Activated CD4-positive, alpha-beta T cell treated with anti-CD3 and anti-CD28 coated beads, Interleukin-2, amount 50 U/mL, for 1 hour (primary cell): Measurements from ENCODE around the gene CDC14C.
"Not testable (repeated sequence)": the region's sequence is repeated elsewhere in the genome, so short reads cannot be mapped to it uniquely, and the experiment has no call there.

Source experiments
- DNase-seq: peaks from one replicate; pipeline ENCODE4 v3.0.0-alpha.2; 2020

The CDC14C gene

DNA sequence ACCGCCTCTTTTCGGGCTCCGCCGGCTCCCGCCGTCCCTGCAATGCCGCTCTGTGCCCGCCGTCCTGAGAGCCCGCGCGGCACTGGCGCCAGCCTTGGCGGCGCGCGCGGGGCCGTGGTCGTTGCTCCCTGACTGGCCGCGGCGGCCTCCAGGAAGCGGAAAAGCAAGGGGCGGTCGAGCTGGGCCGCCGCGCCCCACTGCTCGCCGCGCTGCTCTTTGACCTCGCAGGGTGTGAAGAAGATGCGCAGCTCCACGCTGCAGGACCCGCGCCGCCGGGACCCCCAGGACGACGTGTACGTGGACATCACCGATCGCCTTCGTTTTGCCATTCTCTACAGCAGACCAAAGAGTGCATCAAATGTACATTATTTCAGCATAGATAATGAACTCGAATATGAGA lies at the start of gene CDC14C:
Gene CDC14C (plus strand): TSS at position 115 of the 400 bp plus-strand sequence. CDS start 126 bp downstream, at position 241.
- DNase-seq, result no peak

DNA sequence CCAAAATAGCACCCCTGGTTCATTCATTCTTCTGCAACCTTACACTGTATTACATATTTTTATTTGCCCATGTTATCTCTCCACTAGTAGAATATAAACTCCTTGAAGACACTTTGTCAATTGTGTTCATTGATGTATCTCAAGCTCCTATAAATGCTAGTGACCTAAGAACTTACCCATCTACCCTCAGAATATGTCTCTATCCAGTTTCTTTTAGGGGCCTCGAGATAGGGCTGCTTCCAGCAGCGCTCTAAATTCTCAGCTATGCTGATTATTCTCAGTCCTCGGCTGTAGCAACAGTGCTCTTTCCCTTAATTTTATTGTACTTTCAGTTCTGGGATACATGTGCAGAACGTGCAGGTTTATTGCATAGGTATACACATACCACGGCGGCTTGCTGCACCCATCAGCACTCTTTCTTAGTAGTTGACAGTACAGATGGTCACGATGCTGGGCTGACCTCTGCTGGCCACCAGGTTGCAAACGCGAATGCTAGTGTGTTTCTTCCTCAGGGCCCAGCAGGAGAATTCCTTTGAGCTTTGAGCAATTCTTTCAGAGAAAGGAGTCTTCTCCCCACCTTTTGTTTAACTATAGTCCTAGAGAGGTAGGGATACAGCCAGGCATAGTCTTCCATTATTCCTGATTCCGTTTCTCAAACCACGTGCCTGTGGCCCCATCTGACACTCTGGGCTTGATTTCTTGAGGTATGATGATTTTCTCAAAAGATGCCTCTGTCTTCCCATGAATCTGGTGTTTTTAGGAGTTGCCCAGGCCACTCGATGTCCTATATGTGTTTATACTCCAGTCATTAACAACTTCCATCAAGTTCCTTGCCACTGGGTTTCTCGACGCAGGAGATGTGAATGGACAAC lies 49.1 kb upstream of the CDC14C start:
- DNase-seq, result no peak

DNA sequence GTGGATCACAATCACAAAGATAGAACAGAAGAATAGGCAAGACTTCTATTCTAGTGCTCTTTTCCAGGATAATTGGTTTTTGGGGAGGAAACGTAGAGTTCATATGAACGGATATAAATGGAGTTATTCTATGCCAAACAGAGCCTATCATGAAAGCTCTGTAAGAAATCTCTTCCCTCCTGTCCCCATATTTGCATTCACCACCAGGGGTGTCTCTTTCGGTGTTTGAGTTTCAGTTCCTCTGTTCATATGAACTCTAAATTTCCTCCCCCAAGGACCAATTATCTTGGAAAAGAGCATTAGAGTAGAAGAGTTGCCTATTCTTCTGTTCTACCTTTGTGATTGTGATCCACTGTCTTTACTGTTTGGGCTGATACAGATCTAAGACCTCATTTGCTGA lies 48.3 kb upstream of the CDC14C start:
- no peak for DNase-seq

DNA sequence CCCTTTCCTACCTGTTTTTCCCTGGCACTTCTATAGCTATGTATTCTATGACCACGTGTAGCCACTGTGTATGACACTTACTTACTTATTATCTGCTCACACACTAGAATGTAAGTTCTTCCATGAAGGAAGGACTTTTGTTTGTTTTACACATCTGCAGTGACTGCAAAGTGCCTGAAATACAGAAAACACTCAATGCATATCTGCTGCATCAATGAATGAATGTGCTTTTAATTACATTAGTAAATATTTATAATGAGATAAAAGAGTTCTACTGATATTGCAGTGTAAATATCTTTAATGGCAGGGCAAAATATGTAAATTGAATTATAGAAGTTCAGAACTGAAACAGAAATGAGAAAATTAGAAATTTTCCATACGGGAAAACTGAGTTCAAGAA lies 43.5 kb upstream of the CDC14C start:
- DNase-seq, result no peak

DNA sequence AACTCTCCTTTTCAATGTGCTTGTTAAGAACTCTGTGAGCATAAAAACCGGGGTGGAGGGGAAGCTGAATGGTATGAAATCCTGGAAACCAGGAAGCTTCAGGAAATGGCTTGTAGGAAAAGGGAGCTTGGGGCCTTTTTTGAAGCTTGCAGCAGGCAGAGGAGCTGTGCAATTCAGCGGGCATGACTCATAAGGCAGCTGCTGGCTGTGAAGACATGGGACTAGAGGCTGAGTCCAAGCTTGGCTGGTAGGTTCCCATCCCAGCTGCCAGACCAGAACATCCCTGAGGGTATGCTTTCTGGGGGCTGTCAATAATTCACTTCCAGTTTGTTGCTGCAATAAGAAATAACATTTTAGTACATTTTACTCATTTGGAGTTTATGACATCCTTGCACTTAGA lies 36.8 kb upstream of the CDC14C start:
- no peak for DNase-seq

DNA sequence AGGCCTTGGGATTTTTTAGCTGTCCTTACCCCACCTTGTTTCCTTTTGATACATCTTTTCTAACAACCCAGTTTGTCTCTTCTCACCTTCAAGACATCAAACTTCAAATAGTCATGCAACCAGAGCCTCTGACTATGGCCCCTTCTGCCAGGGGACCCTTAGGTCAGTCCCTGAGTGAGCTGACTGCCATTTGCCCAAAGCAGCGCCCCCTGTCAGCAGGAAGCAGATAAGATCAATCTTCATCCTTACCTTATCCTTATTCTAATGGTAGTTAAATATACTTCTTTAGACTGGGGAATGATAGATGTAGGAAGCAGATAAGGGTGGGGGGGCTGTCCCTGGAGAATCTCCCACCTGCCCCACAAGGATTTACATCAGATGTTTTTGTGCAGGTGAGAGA lies 29.8 kb upstream of the CDC14C start:
- no peak for DNase-seq

DNA sequence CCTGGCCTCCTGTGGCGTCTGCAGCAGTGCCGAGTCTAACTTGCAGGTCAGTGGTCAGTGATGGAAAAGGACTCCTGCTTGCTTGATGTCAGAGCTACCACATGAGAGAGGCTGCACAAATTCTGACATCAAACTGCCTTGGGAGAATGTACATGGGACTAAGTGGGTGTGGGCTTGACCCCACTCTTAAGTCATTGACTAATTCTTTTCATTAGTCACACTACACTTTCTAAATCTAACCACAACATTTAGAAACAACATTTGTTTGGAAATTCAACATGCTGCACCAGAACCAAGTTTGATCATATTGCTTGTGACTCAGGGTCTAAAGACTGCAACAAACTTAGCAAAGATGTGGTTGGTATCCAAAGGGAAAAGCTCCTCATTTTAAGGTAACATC lies 24.4 kb upstream of the CDC14C start:
- no peak for DNase-seq

DNA sequence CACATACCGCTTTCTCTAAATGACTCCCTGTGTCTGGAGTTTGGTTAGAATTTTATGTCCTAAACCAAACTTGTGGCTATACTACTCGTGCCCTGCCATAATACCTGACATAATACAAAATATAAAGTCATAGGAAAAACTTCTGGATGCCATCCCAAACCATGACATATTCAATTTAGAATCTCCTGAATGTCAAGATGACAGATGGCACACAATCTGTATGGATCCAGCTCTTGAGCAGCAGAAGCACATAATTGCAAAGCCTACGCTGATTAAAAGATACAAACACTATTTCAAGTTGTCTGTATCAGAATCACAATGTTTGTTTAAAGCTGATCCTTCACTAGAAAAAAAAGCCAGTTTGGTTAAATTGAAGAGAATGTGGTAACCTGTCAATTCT lies 22.4 kb upstream of the CDC14C start:
- DNase-seq, result no peak

DNA sequence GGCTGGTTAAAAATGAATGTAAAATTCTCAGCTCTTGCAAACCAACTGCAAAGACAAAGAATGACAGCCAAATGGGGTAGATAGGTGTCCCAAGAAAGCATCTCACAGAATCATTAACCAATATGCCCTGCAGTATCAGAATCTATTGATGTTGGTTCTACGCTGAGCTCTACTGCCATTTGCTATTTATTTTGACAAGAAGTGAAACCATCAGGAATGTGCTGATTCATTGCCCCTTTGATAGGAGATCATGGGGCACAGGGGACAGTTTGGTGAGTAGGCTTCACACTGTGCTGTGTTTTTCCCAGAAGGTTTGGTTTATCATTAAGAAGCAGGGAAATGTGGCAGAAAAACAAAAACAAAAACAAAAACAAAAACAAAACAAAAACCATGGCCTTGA lies 19.4 kb upstream of the CDC14C start:
- no peak for DNase-seq

DNA sequence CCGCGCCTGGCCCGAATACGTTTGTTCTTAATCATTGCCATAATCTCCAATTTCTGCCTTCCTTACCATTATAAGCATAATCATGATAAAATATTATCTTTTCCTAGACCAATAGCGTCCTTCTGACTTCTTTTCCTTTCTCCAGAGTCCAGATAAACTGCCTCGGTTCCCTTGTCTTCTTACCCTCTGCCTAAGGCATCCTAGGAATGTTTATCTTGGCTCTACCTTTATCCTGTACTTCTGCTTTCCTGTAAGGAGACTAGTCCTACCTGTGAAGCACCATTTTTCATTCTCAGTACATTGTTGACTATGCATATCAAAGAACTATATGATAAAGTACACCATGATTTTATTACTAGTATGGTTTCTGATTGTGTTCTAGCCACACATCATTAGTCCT lies 18.7 kb upstream of the CDC14C start:
- DNase-seq, result not testable (repeated sequence)

DNA sequence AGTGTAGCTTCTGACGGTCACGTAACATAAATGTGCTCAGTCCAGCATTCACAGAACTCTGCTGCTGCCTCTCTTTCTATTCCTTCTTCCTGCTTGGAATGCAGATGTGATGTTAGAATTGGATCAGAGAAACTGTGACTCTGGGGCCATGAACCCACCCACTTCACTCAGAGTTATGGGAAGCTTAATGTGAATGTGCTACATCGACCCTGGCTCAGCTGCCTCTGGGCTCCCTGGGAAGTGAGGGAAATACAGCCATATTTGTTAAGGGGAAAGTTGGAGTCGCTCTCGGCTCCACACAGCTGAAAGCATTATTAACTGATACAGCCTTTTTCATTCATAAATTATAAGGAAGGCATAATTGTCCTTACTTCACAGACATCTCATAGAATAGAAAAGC lies 14.5 kb upstream of the CDC14C start:
- not testable (repeated sequence) for DNase-seq

DNA sequence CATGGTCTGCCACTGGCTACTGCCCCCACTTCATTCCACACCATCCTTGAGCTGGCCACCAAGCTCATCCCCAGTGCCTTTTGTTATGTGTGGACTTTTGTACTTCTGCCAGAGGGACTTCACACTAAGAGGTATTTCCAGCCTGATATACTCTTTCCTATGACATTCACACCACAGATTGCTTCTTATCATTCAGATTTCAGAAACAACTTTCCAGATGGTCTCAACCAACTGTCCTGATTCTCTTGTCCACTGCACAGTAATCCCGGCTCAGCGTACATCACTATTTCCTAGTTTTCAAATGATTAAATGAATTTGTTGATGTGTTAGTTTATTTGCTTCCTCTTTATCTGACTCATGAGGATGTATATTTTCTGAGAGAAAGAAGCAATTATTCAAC lies 7.1 kb downstream of the CDC14C start:
- DNase-seq, result no peak

DNA sequence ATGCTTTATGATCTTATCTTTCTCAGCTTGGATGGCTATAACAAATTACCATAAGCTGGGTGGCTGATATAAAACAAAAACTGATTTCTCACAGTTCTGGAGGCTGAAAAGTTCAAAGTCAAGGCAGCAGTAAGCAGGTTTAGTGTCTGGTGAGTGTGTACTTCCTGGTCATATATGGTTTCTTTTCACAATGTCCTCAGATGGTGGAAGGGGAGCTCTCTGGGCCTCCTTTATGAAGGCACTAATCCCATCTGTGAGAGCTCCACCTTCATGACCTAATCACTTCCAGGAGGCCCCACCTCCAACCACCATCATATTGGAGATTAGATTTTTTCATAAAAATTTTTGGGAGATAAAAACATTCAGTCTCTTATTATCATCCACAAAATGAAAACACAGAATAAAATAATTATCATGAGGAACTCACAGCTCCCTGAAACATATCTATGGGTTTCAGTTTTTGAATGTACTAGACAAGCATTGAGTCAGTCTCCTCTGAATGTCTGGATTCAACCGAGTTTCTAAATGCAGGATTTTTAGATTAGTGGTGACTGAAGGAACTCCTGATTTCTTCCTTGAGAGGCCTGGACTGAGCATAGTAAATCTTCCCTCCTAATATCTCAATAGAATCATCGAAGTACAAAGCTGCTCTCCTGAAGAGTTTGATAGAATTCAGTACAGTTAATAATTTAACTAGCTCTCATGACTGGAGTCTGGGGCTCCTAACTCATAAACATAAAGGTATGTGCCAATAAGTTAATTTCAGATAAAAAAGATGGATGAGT lies 8.0 kb downstream of the CDC14C start:
- no peak for DNase-seq

DNA sequence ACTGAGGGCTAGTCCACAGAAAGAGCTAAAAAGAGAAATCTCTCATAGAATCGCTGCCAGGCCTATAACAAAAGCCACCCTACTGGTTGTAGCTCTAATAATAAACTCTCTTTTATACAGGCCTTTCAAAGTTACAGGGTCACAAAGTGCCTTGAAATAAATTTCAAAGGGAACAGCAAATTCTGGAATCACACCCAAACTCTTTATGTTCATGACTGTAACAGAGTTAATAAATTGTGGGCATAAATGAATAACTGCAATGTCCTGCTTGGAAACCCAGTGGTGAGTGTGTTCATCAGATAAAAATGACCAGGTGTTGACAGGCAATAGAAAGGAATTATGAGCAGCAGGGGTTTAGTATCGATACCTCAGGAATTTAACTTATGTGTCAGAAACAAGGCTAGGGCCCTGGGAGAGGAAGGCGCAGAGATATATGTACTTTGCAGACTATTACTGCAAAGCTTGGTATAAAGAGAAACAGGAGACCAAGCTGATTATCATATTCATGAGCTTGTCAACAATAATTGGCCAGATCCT lies 9.3 kb downstream of the CDC14C start:
- no peak for DNase-seq

DNA sequence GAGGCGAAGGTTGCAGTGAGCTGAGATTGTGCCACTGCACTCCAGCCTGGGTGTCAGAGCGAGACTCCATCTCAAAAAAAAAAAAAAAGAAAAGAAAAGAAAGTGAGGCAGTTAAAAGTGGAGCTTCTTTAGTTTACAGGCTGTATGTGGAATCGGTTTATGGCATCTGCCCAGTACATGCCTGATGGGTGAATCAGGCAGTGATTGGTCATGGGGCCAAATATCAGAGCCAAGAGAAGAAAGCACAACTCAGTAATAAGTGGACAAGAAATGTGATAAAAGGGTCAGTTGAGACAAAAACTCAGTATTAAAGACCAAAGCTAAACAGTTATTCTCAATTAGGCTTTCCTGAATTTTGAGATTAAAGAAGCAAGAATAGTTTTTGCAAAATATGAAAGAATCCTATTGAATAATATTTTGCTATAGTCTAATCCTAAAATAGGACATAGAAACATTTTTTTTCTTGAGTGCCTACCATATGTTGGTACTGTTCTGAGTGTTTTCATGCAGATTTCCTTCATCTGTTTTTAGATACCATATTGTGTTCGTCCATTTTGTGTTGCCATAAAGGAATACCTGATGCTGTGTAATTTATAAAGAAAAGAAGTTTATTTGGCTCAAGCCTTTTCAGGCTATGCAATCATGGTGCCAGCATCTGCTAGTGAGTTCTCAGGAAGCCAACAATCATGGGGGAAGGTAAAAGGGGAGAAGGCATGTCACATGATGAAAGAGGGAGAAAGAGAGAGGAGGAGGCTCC lies 14.4 kb downstream of the CDC14C start:
- DNase-seq, result no peak

DNA sequence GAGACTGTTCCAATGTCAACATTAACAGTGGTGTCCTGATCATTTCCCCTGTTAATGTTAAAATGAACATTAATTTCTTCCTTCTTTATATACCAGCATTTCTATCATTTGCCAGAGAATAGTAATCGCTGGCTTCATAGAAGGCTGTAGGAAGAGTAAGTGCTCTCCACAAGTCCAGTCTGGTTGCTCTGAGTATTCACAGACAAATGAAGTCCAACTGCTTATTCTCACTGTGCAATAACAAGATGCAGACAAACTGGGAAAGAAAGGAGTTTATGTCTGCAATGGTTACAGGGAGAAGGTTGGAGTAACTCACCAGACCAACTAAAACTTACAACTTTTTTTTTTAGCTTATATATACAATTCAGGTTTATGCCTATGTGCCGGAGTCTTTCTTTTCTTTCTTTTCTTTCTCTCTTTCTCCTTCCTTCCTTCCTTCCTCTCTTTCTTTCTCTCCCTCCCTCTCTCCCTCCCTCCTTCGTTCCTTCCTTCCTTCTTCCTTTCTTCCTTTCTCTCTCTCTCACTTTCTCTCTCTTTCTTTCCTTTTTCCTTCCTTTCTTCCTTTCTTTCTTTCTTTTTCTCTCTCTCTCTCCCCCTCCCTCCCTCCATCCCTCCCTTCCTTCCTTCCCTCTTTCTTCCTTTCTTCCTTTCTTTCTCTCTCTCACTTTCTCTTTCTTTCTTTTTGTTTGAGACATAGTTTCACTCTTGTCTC lies 19.1 kb downstream of the CDC14C start:
- no peak for DNase-seq

DNA sequence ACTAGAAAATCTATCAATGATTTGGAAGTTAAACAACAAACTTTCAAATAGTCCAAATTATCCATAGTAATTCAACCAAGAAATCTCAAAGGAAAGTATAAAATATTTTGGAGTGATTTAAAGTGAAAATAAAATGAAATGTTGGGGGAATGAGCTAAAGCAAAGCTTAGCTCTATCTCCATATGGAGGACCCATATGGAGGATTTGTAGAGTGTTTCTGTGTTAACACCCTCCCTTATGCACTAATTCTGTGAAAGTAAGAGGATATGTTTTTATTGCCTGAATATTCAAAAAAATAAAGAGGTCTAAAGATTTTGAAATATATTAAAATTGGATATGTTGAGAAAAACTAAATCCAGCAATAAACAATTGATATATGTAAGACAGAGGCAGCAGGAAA lies 31.6 kb downstream of the CDC14C start:
- no peak for DNase-seq

DNA sequence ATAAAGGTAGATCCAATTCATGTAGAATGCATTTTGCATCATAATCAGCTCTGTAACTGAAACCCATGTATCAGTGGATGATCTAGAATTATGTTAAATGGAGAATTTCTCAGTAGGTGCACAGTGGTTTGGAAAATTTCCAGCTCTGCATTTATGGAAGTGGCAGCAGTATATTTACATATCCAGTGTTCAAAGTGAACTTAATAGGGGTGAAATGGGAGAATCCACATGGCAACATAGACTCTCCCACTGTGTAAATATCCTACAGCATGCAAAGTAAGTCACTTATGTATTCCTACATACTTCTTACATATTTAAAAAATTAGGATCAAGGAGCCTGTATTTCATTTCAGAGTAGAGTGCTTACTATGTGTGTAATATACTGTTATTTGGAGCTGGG lies 35.3 kb downstream of the CDC14C start:
- no peak for DNase-seq

DNA sequence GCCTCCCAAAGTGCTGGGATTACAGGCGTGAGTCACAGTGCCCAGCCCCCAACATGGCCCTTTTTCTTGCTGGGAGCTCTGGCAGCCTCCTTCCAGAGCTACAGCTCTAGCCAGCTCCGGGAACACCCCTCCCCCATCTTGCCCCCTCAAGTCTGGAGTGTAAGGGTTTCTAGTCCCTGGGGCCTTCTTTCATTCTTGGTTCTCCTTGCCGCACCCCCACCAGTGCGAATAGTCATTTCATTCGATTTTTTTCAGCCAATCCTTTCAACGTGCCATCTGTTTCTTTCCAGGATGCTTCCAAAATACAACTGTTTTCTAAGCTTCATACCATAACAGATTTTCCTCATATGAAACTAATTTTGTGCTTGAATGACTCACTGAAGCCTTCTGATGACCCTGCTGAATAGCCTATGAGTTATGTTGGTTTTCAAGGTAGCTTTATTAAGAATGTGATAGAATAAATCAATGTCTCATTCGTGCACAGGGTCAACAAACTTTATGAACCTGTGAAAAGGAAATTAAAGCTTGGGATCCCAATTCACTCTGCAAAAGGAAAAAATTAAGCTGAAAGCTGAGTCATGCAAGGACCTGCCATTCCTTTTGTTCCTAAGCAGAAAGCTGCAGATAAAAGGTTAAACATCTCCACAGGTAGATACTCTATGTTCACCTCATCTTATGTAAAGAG lies 38.6 kb downstream of the CDC14C start:
- DNase-seq, result no peak

DNA sequence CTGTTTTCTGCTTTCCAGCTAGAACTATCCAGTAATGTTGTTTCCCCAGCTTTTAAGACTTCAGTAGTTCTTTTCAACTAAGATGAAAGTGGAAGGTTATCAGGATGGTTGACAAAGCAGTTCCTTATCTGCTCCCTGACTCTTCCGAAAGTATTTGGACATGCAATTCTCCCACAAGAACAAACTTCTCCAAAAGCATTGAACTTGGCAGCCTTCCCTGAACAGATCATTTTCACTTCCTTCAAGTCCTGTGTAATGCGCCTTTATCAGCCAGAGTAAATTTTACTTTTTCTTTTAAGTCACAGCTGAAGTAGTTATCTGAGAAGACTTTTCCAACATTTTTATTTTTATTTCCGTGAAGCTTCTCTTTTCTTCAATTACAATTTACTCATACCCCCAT lies 39.7 kb downstream of the CDC14C start:
- DNase-seq, result no peak

DNA sequence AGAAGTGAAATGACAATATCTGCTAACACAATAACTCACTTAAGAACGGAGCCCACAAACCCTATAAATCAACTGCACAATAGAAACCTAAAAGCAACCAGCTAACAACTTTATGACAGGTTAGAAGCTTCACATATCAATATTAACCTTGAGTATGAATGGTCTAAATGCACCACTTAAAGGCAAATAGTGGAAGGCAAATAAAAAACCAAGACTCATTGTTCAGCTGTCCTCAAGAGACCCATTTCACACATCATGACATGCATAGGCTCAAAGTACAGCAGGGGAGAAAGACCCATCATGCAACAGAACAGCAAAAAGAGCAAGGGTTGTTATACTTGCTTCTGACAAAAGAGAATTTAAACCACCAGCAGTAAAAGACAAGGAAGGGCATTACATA lies 46.8 kb downstream of the CDC14C start:
- no peak for DNase-seq

DNA sequence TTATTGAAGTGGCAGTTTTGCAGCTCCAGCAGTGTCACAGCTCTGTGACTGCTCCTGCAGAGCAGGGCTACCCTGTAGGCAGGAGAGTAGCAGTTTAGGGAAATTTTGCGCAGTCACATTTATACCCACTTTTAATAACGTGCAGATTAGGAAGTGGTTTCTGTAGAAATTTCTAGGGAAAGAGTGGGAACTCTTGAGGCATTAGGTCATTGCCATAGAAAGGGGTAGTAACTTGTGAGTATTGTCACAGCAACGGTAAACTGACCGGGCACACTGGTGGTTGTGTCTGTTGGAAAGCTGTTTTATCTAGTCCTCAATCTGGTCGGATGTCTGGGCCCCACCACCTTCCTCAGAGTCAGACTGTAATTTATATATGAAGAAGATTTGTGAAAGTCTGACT lies 51.9 kb downstream of the CDC14C start:
- no peak for DNase-seq
